Gastrocnemius medialis (tissue), 4 donors: ENCODE measurements around the gene ZC3H15. TPM values are rescaled to one million over a fixed set of nuclear protein-coding genes. Genes with fewer than 3 reads are reported as not detected.
A peak's percentile ranks its signal among the peaks of the same experiment; 100 is the strongest.
"Not testable (repeated sequence)": the region's sequence is repeated elsewhere in the genome, so short reads cannot be mapped to it uniquely, and the experiment has no call there.

Experiments used
- ATAC-seq, 2 donors: fragments of 150-250 bp; one replicate each; pipeline ENCODE4 v1.9.1; 2016
- DNase-seq, 2 donors: peaks; one replicate each; pipeline ENCODE4 v3.0.0-alpha.2; 2019
- H3K27ac ChIP-seq, 4 donors: fragments of 200-600 bp; sonication (generic); 1 replicate in 1 of 4; 2 replicates in 3 of 4; pipeline ENCODE4 v1.5.1; 2016 to 2018; ENCODE audit warnings: mild to moderate bottlenecking in 2 of 4, moderate library complexity in 1 of 4
- H3K27me3 ChIP-seq, 3 donors: fragments of 200-600 bp; sonication (generic) in 2 of 3; 1 replicate in 1 of 3; 2 replicates in 2 of 3; pipeline versions ENCODE4 v1.5.1 to v1.6.0; 2016 to 2019; ENCODE audit warnings: mild to moderate bottlenecking in 1 of 3, moderate library complexity in 1 of 3
- H3K36me3 ChIP-seq, 2 donors: fragments of 200-600 bp; sonication (generic) in 1 of 2; one replicate each; pipeline ENCODE4 v1.5.1; 2017 to 2018
- H3K4me1 ChIP-seq, 2 donors: fragments of 200-600 bp; sonication (generic) in 1 of 2; one replicate each; pipeline ENCODE4 v1.5.1; 2016 to 2017; ENCODE audit warnings: mild to moderate bottlenecking in 2 of 2
- H3K4me3 ChIP-seq, 4 donors: fragments of 200-600 bp; sonication (generic) in 3 of 4; 1 replicate in 1 of 4; 2 replicates in 3 of 4; pipeline ENCODE4 v1.5.1; 2016 to 2019; ENCODE audit warnings: mild to moderate bottlenecking in 2 of 4
- H3K9me3 ChIP-seq, 3 donors: fragments of 200-600 bp; sonication (generic) in 2 of 3; 1 replicate in 1 of 3; 2 replicates in 2 of 3; pipeline ENCODE4 v1.5.1; 2016 to 2019
- POLR2A ChIP-seq, 2 donors: fragments of 450-650 bp; IDR thresholded peaks; one replicate each; pipeline ENCODE4 v1.6.1; 2017; ENCODE audit warnings: antibody characterized with exemption in 2 of 2, mild to moderate bottlenecking in 2 of 2, moderate library complexity in 2 of 2
- in situ Hi-C, 4 donors: fragments of 200-750 bp; cut with MboI; loops; one replicate each; pipeline versions ENCODE4 v1.15.0 to v1.8.0; 2017; ENCODE audit warnings: low sequenced_read_pairs in 4 of 4
- intact Hi-C: fragments of 100-400 bp; cut with DNase I; formaldehyde crosslinking; loops from one replicate; pipeline ENCODE4 v1.15.1; 2023; ENCODE audit warnings: low total_unique reads
- total RNA-seq, 4 donors: library from RNA; depleted of rRNA; stranded (reverse); fragments of >200 nt; gene quantifications; one replicate each; pipeline versions ENCODE4 v1.1.0 to v1.2.3, GENCODE V29; 2016
- TF ChIP-seq, protein P1 (sequence below), 5 experiments: fragments of 450-650 bp in 3 of 5; fragments of 200-600 bp in 2 of 5; sonication (generic) in 2 of 5; IDR thresholded peaks in 4 of 5; conservative IDR thresholded peaks in 1 of 5; 1 replicate in 4 of 5; 2 replicates in 1 of 5; pipeline ENCODE4 v1.5.1; 2016 to 2019; ENCODE audit warnings: antibody characterized with exemption in 5 of 5, mild to moderate bottlenecking in 3 of 5, moderate library complexity in 3 of 5

Gene ZC3H15
- total RNA-seq, 4 donors from 2014 or later = 56.3 to 68.9 (median 63.0) TPM

DNA sequence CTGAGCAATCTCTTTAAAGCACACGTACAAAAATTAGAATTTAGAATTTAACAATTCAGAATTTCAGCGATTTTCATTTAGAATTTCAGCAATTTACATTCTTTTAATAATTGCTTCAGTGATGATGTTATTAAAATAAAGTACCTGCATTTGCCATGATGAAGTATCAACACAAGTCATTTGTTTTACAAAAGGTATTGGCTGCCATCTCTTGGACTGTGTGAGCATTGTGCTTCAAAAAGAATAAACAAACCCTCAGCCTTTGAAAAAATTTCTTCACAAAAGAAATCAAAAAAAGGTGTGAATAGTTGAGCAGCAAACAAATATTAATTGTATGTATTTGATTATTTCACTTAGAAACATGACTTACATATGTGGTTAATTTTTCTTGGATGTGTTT, 27.1 kb upstream of the ZC3H15 start:
- in situ Hi-C loops = no loop called here
- no peak for ATAC-seq

DNA sequence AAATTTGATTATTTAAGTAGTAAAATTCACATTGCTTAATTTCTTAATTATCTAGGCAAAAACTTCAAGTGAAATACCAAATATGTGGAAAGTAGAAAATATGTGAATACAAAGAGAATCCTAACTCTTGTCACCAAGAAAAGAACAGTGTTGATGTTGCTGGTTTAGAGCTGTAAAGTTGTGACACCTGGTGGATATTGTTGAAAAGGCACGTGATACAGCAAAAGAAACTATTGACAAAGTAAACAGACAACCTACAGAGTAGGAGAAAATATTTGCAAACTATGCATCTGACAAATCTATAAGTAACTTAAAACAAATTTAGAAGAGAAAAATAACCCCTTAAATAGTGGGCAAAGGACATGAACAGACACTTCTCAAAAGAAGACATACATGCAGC, 25.6 kb upstream of the ZC3H15 start:
- ATAC-seq (no peak), DNase-seq (no peak)
- no peaks in the 10 kb centered on the region for H3K4me1 ChIP-seq
- no peak overlapping the region for H3K4me3 ChIP-seq
- H3K27me3 ChIP-seq = no peaks in the 10 kb centered on the region
- H3K9me3 ChIP-seq = no peaks in the 10 kb centered on the region
- TF ChIP-seq, protein P1, sequence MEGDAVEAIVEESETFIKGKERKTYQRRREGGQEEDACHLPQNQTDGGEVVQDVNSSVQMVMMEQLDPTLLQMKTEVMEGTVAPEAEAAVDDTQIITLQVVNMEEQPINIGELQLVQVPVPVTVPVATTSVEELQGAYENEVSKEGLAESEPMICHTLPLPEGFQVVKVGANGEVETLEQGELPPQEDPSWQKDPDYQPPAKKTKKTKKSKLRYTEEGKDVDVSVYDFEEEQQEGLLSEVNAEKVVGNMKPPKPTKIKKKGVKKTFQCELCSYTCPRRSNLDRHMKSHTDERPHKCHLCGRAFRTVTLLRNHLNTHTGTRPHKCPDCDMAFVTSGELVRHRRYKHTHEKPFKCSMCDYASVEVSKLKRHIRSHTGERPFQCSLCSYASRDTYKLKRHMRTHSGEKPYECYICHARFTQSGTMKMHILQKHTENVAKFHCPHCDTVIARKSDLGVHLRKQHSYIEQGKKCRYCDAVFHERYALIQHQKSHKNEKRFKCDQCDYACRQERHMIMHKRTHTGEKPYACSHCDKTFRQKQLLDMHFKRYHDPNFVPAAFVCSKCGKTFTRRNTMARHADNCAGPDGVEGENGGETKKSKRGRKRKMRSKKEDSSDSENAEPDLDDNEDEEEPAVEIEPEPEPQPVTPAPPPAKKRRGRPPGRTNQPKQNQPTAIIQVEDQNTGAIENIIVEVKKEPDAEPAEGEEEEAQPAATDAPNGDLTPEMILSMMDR (IDR thresholded peaks at IDR 0.05 in 4 of 5, conservative IDR thresholded peaks at IDR 0.05 in 1 of 5) = peak in 2 of 5 experiments; percentile 10 to 34
- no peak for TF ChIP-seq POLR2A (IDR thresholded peaks at IDR 0.05)
- no peak overlapping the region for H3K27ac ChIP-seq
- H3K36me3 ChIP-seq = peaks cover 0 to under 1% of the 10 kb centered on the region in 2 donors
- in situ Hi-C loops = no loop called here
- intact Hi-C loops = no loop called here

More for the DNA sequence above, 27.1 kb upstream of the ZC3H15 start:
- no peak for TF ChIP-seq POLR2A (IDR thresholded peaks at IDR 0.05)
- TF ChIP-seq, protein P1 (IDR thresholded peaks at IDR 0.05 in 4 of 5, conservative IDR thresholded peaks at IDR 0.05 in 1 of 5) = peak in 2 of 5 experiments; percentile 7 to 27
- H3K9me3 ChIP-seq = no peaks in the 10 kb centered on the region
- intact Hi-C loops = no loop called here
- H3K27ac ChIP-seq = no peak overlapping the region
- peaks cover 0 to 11% of the 10 kb centered on the region in 2 donors for H3K36me3 ChIP-seq
- DNase-seq = no peak
- no peaks in the 10 kb centered on the region for H3K27me3 ChIP-seq
- H3K4me3 ChIP-seq = no peak overlapping the region
- H3K4me1 ChIP-seq = no peaks in the 10 kb centered on the region

DNA sequence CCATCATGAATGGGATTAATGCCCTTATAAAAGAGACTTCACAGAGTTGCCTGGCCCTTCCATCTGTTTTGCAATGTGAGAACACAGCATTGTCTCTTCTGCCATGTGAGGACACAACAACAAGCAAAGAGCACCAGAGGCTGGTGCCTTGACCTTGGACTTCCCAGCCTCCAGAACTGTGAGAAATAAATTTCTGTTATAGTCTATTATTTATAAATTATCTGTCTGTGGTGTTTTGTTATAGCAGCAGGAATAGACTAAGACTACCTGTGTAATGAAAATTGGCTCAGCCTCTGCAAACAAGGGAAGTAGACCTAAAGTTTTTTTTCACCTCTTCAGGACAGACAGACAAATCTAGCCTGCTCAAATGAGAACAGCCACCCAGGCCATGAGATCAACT, 19.3 kb upstream of the ZC3H15 start:
- Histone ChIP-seq H3K27ac (no peak overlapping the region), H3K36me3 (no peaks in the 10 kb centered on the region), H3K4me3 (no peak overlapping the region), H3K4me1 (no peaks in the 10 kb centered on the region), H3K9me3 (no peaks in the 10 kb centered on the region), H3K27me3 (no peaks in the 10 kb centered on the region)
- intact Hi-C loops (no loop called here), in situ Hi-C loops (no loop called here)
- ATAC-seq = no peak
- no peak for TF ChIP-seq POLR2A (IDR thresholded peaks at IDR 0.05)
- TF ChIP-seq, protein P1 (IDR thresholded peaks at IDR 0.05 in 4 of 5, conservative IDR thresholded peaks at IDR 0.05 in 1 of 5) = no peak
- no peak for DNase-seq

DNA sequence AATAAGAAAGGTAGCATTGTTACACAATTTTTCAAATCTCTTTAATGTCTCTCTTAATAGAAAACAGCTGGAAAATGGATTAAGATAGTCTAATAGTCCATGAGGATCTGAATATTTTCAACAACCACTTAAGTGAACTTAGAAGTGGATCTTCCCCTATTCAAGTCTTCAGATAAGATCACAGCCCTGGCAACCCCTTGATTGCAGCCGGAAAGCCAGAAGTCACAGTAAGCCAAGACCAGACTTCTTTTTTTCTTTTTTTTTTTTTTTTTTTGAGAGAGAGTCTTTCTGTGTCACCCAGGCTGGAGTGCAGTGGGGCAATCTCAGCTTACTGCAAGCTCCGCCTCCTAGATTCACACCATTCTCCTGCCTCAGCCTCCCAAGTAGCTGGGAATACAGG, 18.6 kb upstream of the ZC3H15 start:
- in situ Hi-C loops (no loop called here), intact Hi-C loops (no loop called here)
- no peaks in the 10 kb centered on the region for H3K4me1 ChIP-seq
- TF ChIP-seq POLR2A (IDR thresholded peaks at IDR 0.05) = no peak
- TF ChIP-seq, protein P1 (IDR thresholded peaks at IDR 0.05 in 4 of 5, conservative IDR thresholded peaks at IDR 0.05 in 1 of 5) = no peak
- H3K27ac ChIP-seq = no peak overlapping the region
- no peaks in the 10 kb centered on the region for H3K36me3 ChIP-seq
- H3K4me3 ChIP-seq = no peak overlapping the region
- DNase-seq (no peak), ATAC-seq (no peak)
- no peaks in the 10 kb centered on the region for H3K27me3 ChIP-seq
- H3K9me3 ChIP-seq = no peaks in the 10 kb centered on the region

DNA sequence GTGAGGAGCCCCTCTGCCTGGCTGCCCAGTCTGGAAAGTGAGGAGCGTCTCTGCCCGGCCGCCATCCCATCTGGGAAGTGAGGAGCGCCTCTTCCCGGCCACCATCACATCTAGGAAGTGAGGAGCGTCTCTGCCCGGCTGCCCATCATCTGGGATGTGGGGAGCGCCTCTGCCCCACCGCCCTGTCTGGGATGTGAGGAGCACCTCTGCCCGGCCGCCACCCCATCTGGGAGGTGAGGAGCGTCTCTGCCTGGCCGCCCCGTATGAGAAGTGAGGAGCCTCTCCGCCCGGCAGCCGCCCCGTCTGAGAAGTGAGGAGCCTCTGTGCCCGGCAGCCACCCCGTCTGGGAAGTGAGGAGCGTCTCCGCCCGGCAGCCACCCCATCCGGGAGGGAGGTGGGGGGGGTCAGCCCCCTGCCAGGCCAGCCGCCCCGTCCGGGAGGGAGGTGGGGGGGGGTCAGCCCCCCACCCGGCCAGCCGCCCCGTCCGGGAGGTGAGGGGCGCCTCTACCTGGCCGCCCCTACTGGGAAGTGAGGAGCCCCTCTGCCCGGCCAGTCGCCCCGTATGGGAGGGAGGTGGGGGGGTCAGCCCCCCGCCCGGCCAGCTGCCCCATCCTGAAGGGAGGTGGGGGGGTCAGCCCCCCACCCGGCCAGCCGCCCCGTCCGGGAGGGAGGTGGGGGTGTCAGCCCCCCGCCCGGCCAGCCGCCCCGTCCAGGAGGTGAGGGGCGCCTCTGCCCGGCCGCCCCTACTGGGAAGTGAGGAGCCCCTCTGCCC, 13.2 kb upstream of the ZC3H15 start:
- in situ Hi-C loops, H3K36me3 ChIP-seq, intact Hi-C loops, H3K27ac ChIP-seq, H3K4me3 ChIP-seq, H3K27me3 ChIP-seq, H3K9me3 ChIP-seq, H3K4me1 ChIP-seq, ATAC-seq, DNase-seq: not testable (repeated sequence)

DNA sequence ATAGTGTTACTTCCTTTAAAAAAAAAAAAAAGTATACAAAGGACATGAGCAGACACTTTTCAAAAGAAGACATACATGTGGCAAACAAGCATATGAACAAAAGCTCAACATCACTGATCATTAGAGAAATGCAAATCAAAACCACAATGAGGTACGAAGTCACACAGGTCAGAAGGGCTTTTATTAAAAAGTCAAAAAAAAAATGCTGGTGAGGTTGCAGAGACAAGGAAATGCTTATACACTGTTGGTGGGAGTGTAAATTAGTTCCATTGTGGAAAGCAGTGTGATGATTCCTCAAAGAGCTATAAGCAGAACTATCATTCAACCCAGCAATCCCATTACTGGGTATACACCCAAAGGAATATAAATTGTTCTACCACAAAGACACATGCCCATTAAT, 11.8 kb upstream of the ZC3H15 start:
- ATAC-seq, in situ Hi-C loops, DNase-seq: not testable (repeated sequence)

More for the DNA sequence above, 11.8 kb upstream of the ZC3H15 start:
- H3K4me1 ChIP-seq, H3K27ac ChIP-seq, H3K9me3 ChIP-seq, H3K27me3 ChIP-seq, H3K36me3 ChIP-seq, intact Hi-C loops, H3K4me3 ChIP-seq: not testable (repeated sequence)
